Measurements from ENCODE around the gene TFE3.

TFE3 gene

DNA sequence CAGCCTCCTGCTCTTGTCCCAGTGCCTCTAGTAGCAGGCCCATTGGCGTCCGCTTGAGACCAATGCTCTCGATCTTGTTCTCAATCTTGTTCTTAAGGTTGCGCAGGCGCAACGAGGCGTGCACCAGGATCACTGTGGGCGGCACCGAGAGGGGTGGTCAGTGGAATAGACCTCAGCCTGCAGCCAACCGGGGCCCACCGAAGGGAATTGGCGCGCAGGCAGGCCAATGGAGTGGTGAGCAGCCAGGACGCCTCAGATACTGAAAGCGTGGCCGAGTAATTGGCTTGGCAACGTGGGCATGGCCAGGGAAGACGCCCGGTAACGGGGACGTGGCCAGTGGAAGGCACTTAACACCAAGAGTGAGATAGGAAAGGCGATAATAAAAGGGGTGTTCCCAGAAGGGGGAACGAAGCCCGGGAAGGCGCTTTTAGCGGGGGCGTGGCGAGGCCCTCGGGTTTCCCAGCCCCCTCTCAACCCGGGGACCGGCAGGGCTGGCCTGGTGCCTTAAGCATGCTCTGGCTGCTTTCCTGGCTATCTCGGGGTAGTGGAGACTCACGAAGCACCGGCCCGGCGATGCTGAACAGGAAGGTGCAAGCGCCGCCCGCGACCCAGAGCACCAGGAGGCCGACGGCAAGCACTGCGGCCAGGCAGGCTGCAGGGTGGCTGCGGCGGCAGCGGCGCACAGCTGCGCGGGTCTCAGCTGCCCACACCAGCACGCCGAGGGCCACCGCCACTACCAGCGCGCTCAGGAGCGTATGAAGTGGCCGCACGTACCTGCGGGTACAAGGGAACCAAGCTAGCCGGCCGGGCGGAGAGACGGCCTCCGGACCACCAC lies 28.9 kb upstream of the TFE3 start:
- no peaks in the 10 kb centered on the region for H3K9me3 ChIP-seq (ENCODE audit: insufficient read depth, low read depth, low read length)
- peaks cover 3% of the 10 kb centered on the region; the same call in 1 of the 2 replicates for H3K36me3 ChIP-seq (ENCODE audit: insufficient read depth, low read length)
- WGBS = 95% methylated on average over 63 of the region's 63 CpGs
- peak overlapping the region; percentile 93 for H3K4me3 ChIP-seq (ENCODE audit: low read length)
- H3K27ac ChIP-seq (ENCODE audit: low read depth, low read length) = no peak overlapping the region
- H3K27me3 ChIP-seq (ENCODE audit: insufficient read depth, low read length) = no peaks in the 10 kb centered on the region
- no peaks in the 10 kb centered on the region for H3K4me1 ChIP-seq (ENCODE audit: insufficient read depth, low read length)
- peak overlapping the region; percentile 20; the same call in 1 of the 2 replicates for H3K9ac ChIP-seq (ENCODE audit: low read depth, low read length)

DNA sequence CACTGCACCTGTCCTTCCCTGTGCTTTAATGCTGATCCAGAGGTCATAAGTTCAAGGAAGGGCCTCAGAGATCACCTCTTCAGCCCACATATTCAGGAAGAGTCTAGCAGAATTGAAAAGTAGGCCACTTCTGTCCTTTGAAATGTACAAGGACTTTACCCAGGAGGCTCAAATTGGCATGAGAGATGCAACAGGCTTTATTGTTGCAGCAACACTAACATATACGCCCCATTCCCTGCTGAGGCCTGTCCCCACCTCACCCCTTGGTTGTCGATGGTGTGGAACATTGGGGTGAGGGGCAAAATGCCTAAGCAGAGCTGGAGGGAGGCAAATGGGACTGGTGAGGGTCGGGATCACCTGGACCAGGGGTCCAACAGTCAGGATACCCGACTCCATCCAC lies 27.8 kb upstream of the TFE3 start:
- H3K9ac ChIP-seq (ENCODE audit: low read depth, low read length) = no peak overlapping the region

DNA sequence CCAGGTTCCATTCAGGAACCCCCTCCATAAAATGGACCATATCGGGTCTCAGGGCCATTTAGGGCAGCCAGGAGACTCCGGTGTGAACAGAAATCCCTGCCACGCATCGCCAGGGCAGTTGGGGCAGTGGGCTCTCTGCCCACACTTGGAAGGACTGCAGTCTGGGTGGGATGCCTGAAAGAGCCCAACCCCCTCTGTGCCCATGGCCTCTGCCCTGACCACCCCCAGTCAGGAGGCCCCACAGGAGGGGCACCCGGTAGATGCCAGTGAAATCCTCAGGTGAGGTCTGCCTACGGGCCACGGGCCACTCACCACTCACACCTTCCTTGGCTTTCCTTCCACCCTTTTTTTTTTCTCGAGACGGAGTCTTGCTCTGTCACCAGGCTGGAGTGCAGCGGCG lies 25.9 kb upstream of the TFE3 start:
- 94% methylated on average over 11 of the region's 11 CpGs for WGBS
- no peaks in the 10 kb centered on the region for H3K4me1 ChIP-seq (ENCODE audit: insufficient read depth, low read length)
- H3K4me3 ChIP-seq (ENCODE audit: low read length) = no peak overlapping the region
- H3K9me3 ChIP-seq (ENCODE audit: insufficient read depth, low read depth, low read length) = no peaks in the 10 kb centered on the region
- H3K36me3 ChIP-seq (ENCODE audit: insufficient read depth, low read length) = peaks cover 12% of the 10 kb centered on the region; the same call in 1 of the 2 replicates
- H3K27me3 ChIP-seq (ENCODE audit: insufficient read depth, low read length) = no peaks in the 10 kb centered on the region
- H3K27ac ChIP-seq (ENCODE audit: low read depth, low read length) = no peak overlapping the region
- no peak overlapping the region for H3K9ac ChIP-seq (ENCODE audit: low read depth, low read length)

More for the DNA sequence above, 27.8 kb upstream of the TFE3 start:
- WGBS = 91% methylated on average over 4 of the region's 4 CpGs
- Histone ChIP-seq H3K9me3 (ENCODE audit: insufficient read depth, low read depth, low read length) (no peaks in the 10 kb centered on the region), H3K27me3 (ENCODE audit: insufficient read depth, low read length) (no peaks in the 10 kb centered on the region), H3K4me3 (ENCODE audit: low read length) (no peak overlapping the region), H3K4me1 (ENCODE audit: insufficient read depth, low read length) (no peaks in the 10 kb centered on the region), H3K36me3 (ENCODE audit: insufficient read depth, low read length) (peaks cover 8% of the 10 kb centered on the region; the same call in 1 of the 2 replicates), H3K27ac (ENCODE audit: low read depth, low read length) (no peak overlapping the region)

DNA sequence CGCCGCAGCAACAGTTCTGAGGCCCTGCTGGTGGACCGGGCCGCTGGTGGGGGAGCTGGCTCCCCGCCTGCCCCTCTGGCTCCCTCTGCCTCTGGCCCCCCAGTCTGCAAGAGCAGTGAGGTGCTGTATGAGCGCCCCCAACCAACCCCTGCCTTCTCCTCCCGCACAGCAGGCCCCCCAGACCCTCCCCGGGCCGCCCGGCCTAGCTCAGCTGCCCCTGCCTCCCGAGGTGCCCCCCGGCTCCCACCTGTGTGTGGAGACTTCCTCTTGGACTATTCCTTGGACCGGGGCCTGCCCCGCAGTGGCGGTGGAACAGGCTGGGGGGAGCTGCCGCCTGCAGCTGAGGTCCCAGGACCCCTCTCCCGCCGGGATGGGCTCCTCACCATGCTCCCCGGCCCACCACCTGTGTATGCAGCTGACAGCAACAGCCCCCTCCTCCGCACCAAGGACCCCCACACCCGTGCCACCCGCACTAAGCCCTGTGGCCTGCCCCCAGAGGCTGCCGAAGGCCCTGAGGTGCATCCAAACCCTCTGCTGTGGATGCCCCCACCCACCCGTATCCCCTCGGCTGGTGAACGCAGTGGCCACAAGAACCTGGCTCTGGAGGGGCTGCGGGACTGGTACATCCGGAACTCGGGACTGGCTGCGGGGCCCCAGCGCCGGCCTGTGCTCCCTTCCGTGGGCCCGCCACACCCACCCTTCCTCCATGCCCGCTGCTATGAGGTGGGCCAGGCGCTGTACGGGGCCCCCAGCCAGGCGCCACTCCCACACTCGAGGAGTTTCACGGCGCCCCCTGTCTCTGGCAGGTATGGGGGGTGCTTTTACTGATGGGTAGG lies 24.3 kb upstream of the TFE3 start:
- 95% methylated on average over 40 of the region's 41 CpGs for WGBS
- no peaks in the 10 kb centered on the region for H3K9me3 ChIP-seq (ENCODE audit: insufficient read depth, low read depth, low read length)

DNA sequence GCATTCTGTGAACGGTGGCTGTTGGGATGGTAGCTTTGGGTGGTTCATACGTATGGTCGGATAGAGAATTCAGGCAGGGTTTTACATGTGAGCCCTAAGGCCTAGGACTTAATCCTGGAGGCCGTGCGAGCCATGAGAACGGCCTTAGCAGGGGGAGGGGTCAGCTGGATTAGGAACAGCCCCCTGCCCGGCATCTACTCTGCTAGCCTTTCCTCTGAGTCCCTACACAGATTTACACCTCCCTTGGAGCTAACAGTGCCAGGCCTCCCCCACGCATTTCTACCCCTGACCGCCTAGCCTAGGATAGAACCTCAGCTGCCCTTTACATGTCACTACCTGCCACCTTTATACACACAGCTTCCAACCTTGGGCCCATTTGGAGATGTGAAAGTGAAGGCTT lies 23.5 kb upstream of the TFE3 start:
- no peaks in the 10 kb centered on the region for H3K9me3 ChIP-seq (ENCODE audit: insufficient read depth, low read depth, low read length)
- no peaks in the 10 kb centered on the region for H3K27me3 ChIP-seq (ENCODE audit: insufficient read depth, low read length)
- no peak overlapping the region for H3K4me3 ChIP-seq (ENCODE audit: low read length)
- H3K27ac ChIP-seq (ENCODE audit: low read depth, low read length) = no peak overlapping the region
- H3K9ac ChIP-seq (ENCODE audit: low read depth, low read length) = no peak overlapping the region
- WGBS = 88% methylated on average over 8 of the region's 9 CpGs
- peaks cover 17% of the 10 kb centered on the region for H3K36me3 ChIP-seq (ENCODE audit: insufficient read depth, low read length)
- no peaks in the 10 kb centered on the region for H3K4me1 ChIP-seq (ENCODE audit: insufficient read depth, low read length)

More for the DNA sequence above, 24.3 kb upstream of the TFE3 start:
- no peak overlapping the region for H3K27ac ChIP-seq (ENCODE audit: low read depth, low read length)
- peaks cover 17% of the 10 kb centered on the region for H3K36me3 ChIP-seq (ENCODE audit: insufficient read depth, low read length)
- H3K9ac ChIP-seq (ENCODE audit: low read depth, low read length) = no peak overlapping the region
- no peaks in the 10 kb centered on the region for H3K27me3 ChIP-seq (ENCODE audit: insufficient read depth, low read length)
- no peaks in the 10 kb centered on the region for H3K4me1 ChIP-seq (ENCODE audit: insufficient read depth, low read length)
- no peak overlapping the region for H3K4me3 ChIP-seq (ENCODE audit: low read length)

DNA sequence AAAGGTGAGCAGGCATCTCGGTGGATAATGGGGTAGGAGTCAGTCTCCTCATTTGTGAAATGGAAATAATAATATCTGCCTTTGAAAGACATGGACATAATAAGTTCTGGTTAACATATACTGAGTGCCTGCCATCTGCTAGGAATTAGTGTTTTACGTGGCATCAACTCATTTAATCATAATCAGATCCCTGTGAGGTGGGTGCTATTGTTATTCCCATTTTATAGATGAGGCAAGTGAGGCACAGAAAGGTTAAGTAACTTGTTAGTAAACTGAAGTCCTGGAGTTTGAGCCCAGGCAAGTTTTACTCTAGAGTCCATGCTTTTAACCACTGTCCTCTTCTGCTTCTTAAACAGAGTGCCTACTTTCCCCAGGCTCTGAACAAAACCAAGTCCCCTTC lies 23.1 kb upstream of the TFE3 start:
- WGBS = 100% methylated on average over 1 of the region's 2 CpGs
- Histone ChIP-seq H3K4me3 (ENCODE audit: low read length) (no peak overlapping the region), H3K9me3 (ENCODE audit: insufficient read depth, low read depth, low read length) (no peaks in the 10 kb centered on the region), H3K27me3 (ENCODE audit: insufficient read depth, low read length) (no peaks in the 10 kb centered on the region), H3K27ac (ENCODE audit: low read depth, low read length) (no peak overlapping the region), H3K36me3 (ENCODE audit: insufficient read depth, low read length) (peaks cover 17% of the 10 kb centered on the region), H3K9ac (ENCODE audit: low read depth, low read length) (no peak overlapping the region), H3K4me1 (ENCODE audit: insufficient read depth, low read length) (no peaks in the 10 kb centered on the region)

DNA sequence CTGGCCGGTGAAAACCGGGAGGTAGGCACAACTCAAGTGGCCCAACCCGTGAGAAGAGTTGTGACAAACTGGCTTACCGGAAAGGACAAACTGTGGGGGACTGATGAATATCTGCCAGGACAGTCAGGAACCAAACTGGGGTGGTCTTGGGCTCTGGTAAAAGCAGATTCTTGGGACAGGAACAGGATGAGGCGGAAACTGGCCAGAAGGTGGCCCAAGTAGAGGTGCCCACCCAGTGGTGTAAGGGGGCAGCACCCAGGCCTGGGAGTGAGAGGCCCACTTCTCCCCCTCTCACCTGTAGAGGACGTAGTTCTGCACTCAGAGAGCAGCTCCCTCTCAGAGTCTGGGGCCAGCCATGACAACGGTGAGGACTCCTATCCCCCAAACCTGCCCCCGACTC lies 21.6 kb upstream of the TFE3 start:
- Histone ChIP-seq H3K4me3 (ENCODE audit: low read length) (no peak overlapping the region), H3K27ac (ENCODE audit: low read depth, low read length) (no peak overlapping the region), H3K9ac (ENCODE audit: low read depth, low read length) (no peak overlapping the region), H3K27me3 (ENCODE audit: insufficient read depth, low read length) (no peaks in the 10 kb centered on the region), H3K4me1 (ENCODE audit: insufficient read depth, low read length) (no peaks in the 10 kb centered on the region), H3K9me3 (ENCODE audit: insufficient read depth, low read depth, low read length) (no peaks in the 10 kb centered on the region), H3K36me3 (ENCODE audit: insufficient read depth, low read length) (peaks cover 17% of the 10 kb centered on the region)
- WGBS = 94% methylated on average over 8 of the region's 8 CpGs

DNA sequence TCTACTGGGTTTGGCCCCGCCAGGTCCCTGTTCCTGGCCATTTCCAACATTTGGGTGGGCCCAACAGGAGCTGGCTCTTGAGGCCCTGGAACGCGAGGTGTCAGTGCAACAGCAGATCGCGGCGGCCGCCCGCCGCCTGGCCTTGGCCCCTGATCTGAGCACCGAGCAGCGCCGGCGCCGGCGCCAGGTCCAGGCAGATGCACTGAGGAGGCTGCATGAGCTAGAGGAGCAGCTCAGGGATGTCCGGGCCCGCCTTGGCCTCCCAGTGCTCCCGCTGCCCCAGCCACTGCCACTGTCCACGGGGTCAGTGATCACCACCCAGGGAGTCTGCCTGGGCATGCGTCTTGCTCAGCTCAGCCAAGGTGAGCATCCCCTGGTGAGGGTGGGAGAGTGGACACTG lies 21.1 kb upstream of the TFE3 start:
- H3K4me3 ChIP-seq (ENCODE audit: low read length) = no peak overlapping the region
- no peak overlapping the region for H3K9ac ChIP-seq (ENCODE audit: low read depth, low read length)
- 94% methylated on average over 20 of the region's 20 CpGs for WGBS
- H3K27ac ChIP-seq (ENCODE audit: low read depth, low read length) = no peak overlapping the region
- H3K4me1 ChIP-seq (ENCODE audit: insufficient read depth, low read length) = no peaks in the 10 kb centered on the region
- H3K36me3 ChIP-seq (ENCODE audit: insufficient read depth, low read length) = peaks cover 17% of the 10 kb centered on the region
- no peaks in the 10 kb centered on the region for H3K27me3 ChIP-seq (ENCODE audit: insufficient read depth, low read length)
- no peaks in the 10 kb centered on the region for H3K9me3 ChIP-seq (ENCODE audit: insufficient read depth, low read depth, low read length)

DNA sequence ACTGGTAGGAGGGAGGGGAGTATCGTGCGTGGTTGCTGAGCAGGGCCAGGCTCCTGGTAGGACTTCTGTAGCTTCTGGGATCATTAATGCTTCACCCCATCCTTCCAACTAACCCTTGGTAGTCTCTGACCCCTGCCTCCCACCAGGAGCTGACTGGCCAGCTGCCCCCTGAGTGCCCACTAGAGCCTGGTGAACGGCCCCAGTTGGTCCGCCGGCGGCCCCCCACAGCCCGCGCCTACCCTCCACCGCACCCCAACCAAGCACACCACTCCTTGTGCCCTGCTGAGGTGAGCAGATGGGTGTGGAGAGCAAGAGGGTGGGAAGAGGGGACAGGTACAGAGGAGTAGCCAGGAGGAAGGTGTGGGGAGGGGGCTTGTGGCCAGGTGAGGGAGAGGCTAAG lies 20.6 kb upstream of the TFE3 start:
- H3K4me3 ChIP-seq (ENCODE audit: low read length) = no peak overlapping the region
- no peaks in the 10 kb centered on the region for H3K9me3 ChIP-seq (ENCODE audit: insufficient read depth, low read depth, low read length)
- H3K36me3 ChIP-seq (ENCODE audit: insufficient read depth, low read length) = peaks cover 17% of the 10 kb centered on the region
- no peaks in the 10 kb centered on the region for H3K27me3 ChIP-seq (ENCODE audit: insufficient read depth, low read length)
- no peaks in the 10 kb centered on the region for H3K4me1 ChIP-seq (ENCODE audit: insufficient read depth, low read length)
- H3K9ac ChIP-seq (ENCODE audit: low read depth, low read length) = no peak overlapping the region
- WGBS = 95% methylated on average over 7 of the region's 9 CpGs
- H3K27ac ChIP-seq (ENCODE audit: low read depth, low read length) = no peak overlapping the region

DNA sequence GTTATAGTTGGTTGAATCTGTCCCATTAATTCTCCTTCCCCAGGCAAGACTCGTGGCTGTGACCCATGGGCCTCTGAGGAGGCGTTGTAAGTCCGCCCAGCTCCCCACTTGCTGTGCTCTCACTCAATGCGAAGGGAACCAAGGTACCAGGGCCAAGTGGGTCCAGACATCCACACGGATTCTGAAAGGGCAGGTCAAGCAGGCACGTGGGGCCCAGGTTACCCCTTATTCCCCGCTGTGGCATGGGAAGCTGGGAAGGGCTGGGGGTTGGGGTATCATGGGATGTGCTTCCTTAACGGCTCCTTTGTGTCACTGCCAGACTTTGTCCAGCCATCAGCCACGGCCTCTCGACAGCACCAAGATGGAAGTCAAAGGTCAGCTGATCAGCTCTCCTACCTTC lies 18.8 kb upstream of the TFE3 start:
- no peak overlapping the region for H3K27ac ChIP-seq (ENCODE audit: low read depth, low read length)
- peaks cover 16% of the 10 kb centered on the region for H3K36me3 ChIP-seq (ENCODE audit: insufficient read depth, low read length)
- no peaks in the 10 kb centered on the region for H3K9me3 ChIP-seq (ENCODE audit: insufficient read depth, low read depth, low read length)
- H3K4me3 ChIP-seq (ENCODE audit: low read length) = no peak overlapping the region
- no peak overlapping the region for H3K9ac ChIP-seq (ENCODE audit: low read depth, low read length)
- H3K27me3 ChIP-seq (ENCODE audit: insufficient read depth, low read length) = no peaks in the 10 kb centered on the region
- WGBS = 95% methylated on average over 10 of the region's 10 CpGs
- no peaks in the 10 kb centered on the region for H3K4me1 ChIP-seq (ENCODE audit: insufficient read depth, low read length)

DNA sequence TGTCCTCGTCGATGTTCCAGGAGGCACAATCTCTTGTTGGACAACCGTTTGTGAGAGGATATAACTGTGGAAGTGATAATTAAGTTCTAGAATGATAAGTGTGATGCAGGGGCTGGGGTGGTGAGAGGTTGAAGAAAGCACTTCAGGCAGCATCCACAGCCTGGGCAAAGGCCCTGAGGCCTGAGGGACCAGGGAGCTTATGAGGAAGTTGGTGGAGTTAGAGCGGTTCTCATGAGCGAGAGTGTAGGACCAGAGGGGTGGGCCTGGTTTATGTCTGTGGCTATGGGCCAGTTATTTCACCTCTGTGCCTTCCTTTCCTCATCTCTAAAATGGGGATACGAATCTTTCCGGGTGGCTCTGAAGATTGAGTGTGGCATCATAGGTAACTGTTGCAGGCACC lies 18.3 kb upstream of the TFE3 start:
- Histone ChIP-seq H3K36me3 (ENCODE audit: insufficient read depth, low read length) (peaks cover 14% of the 10 kb centered on the region), H3K4me3 (ENCODE audit: low read length) (no peak overlapping the region), H3K9ac (ENCODE audit: low read depth, low read length) (no peak overlapping the region), H3K27me3 (ENCODE audit: insufficient read depth, low read length) (no peaks in the 10 kb centered on the region), H3K9me3 (ENCODE audit: insufficient read depth, low read depth, low read length) (no peaks in the 10 kb centered on the region), H3K4me1 (ENCODE audit: insufficient read depth, low read length) (no peaks in the 10 kb centered on the region), H3K27ac (ENCODE audit: low read depth, low read length) (no peak overlapping the region)
- 90% methylated on average over 6 of the region's 7 CpGs for WGBS

Data from HUES64 (cell line).